Umbilical cord (tissue), 2 donors: ENCODE results near the gene CCR6. TPM values are rescaled to one million over a fixed set of nuclear protein-coding genes. Genes with fewer than 3 reads are reported as not detected.

Source experiments
- DNase-seq: peaks from one replicate; pipeline ENCODE4 v3.0.0-alpha.2; 2015; ENCODE audit warnings: low spot score
- total RNA-seq: library from RNA; depleted of rRNA; stranded (reverse); fragments of >200 nt; gene quantifications from one replicate; pipeline ENCODE4 v1.2.3, GENCODE V29; 2014; ENCODE audit warnings: low replicate concordance; ENCODE audit not compliant: insufficient read depth

The CCR6 gene
- total RNA-seq, 1 donor from 2014 or later = 1.4 TPM

GRCh38 chr6:167119670-167120582 is 3.0 kb upstream of the CCR6 start:
- DNase-seq = no peak

GRCh38 chr6:167120583-167120903 is 2.4 kb upstream of the CCR6 start:
- no peak for DNase-seq

- DNase-seq = no peak
Measured at GRCh38 chr6:167121335-167121841, 1.5 kb upstream of the CCR6 start.

GRCh38 chr6:167122041-167122826 is 662 bp upstream of the CCR6 start:
- no peak for DNase-seq

- DNase-seq = no peak
Measured at GRCh38 chr6:167124753-167125152, 1.9 kb downstream of the CCR6 start.

- DNase-seq = no peak
Measured at GRCh38 chr6:167125410-167125809, 2.5 kb downstream of the CCR6 start.

- no peak for DNase-seq
Measured at GRCh38 chr6:167125855-167126349, 3.0 kb downstream of the CCR6 start.

- no peak for DNase-seq
Measured at GRCh38 chr6:167127785-167128531, 5.1 kb downstream of the CCR6 start.

- no peak for DNase-seq
Measured at GRCh38 chr6:167129159-167129558, 6.3 kb downstream of the CCR6 start.

- DNase-seq = no peak
Measured at GRCh38 chr6:167129562-167129961, 6.7 kb downstream of the CCR6 start.

GRCh38 chr6:167130008-167130677 is 7.2 kb downstream of the CCR6 start:
- no peak for DNase-seq

GRCh38 chr6:167130712-167131684 is 8.1 kb downstream of the CCR6 start:
- DNase-seq = no peak

GRCh38 chr6:167134448-167135328 is 11.8 kb downstream of the CCR6 start:
- no peak for DNase-seq

GRCh38 chr6:167136376-167136775 is 13.5 kb downstream of the CCR6 start:
- DNase-seq = no peak

GRCh38 chr6:167137081-167137480 is 14.2 kb downstream of the CCR6 start:
- DNase-seq = no peak

GRCh38 chr6:167137881-167138280 is 15.0 kb downstream of the CCR6 start:
- DNase-seq = no peak

GRCh38 chr6:167139761-167140160 is 16.9 kb downstream of the CCR6 start:
- DNase-seq = no peak

- peak; percentile 80 for DNase-seq
Measured at GRCh38 chr6:167140589-167141474, 17.9 kb downstream of the CCR6 start.
